A673 (cell line): Measurements from ENCODE around the gene HDAC8.

ENCODE experiments used
- CTCF ChIP-seq: fragments of 300-800, 200-600 bp; sonication (generic); conservative IDR thresholded peaks from 2 replicates; pipeline ENCODE4 v1.5.1; 2017; ENCODE audit warnings: low read depth, mild to moderate bottlenecking, antibody characterized with exemption, low read length, moderate library complexity, mixed read lengths
- EZH2 ChIP-seq: fragments of 200-600 bp; sonication (generic); IDR thresholded peaks from 2 replicates; pipeline ENCODE4 v1.6.1; 2017; ENCODE audit warnings: borderline replicate concordance, low read depth, mild to moderate bottlenecking, mixed read lengths, antibody characterized with exemption, low read length; ENCODE audit not compliant: poor library complexity, severe bottlenecking

GRCh38 chrX:72308209-72308565 lies 264.5 kb downstream of the HDAC8 start:
- no peak for TF ChIP-seq CTCF
- no peak for TF ChIP-seq EZH2
